HepG2 (cell line): ENCODE data around the gene ITPK1.

Experiments
- POLR2AphosphoS5 ChIP-seq: IDR thresholded peaks from 2 replicates; pipeline ENCODE4 v1.6.1; 2012; ENCODE audit warnings: low read depth, low read length
- ZBTB42 ChIP-seq: sonication (generic); formaldehyde crosslinking; IDR thresholded peaks from 2 replicates; pipeline ENCODE4 v1.5.0; 2020; ENCODE audit warnings: mild to moderate bottlenecking, missing genetic modification reagents
- TF ChIP-seq, protein P1 (sequence below): sonication (generic); formaldehyde crosslinking; IDR thresholded peaks from 2 replicates; pipeline ENCODE4 v1.4.0; 2020; ENCODE audit warnings: missing genetic modification reagents

DNA sequence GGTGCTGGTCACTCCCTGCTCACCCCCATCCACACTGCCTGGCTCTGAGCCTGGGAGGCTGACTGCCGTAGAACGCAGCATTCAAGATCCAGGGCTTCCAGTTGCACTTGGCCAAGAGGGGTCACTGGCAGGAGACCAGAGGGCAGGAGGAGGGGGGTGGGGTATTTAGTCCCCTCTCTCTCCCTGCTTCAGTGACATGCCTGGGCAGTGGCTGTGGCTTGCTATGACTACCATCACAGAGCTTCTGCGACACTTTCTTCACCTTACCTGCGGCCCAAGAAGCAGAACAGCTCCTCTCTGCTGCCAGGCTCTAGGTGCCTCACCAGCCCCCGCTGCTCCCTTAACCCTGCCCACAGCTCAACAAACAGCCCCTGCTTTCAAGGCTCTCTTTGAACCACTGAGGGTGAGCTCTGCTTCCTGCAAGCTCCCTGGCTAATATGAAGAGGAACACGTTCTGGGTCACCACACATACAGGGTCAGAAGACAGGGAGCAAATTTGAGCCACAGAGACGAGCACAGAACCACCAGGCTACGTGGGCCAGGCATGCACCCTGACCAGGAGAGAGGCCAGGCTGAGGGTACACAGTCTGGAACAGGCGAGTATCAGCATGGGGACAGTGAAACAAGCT lies 55.7 kb downstream of the ITPK1 start:
- TF ChIP-seq, protein P1, sequence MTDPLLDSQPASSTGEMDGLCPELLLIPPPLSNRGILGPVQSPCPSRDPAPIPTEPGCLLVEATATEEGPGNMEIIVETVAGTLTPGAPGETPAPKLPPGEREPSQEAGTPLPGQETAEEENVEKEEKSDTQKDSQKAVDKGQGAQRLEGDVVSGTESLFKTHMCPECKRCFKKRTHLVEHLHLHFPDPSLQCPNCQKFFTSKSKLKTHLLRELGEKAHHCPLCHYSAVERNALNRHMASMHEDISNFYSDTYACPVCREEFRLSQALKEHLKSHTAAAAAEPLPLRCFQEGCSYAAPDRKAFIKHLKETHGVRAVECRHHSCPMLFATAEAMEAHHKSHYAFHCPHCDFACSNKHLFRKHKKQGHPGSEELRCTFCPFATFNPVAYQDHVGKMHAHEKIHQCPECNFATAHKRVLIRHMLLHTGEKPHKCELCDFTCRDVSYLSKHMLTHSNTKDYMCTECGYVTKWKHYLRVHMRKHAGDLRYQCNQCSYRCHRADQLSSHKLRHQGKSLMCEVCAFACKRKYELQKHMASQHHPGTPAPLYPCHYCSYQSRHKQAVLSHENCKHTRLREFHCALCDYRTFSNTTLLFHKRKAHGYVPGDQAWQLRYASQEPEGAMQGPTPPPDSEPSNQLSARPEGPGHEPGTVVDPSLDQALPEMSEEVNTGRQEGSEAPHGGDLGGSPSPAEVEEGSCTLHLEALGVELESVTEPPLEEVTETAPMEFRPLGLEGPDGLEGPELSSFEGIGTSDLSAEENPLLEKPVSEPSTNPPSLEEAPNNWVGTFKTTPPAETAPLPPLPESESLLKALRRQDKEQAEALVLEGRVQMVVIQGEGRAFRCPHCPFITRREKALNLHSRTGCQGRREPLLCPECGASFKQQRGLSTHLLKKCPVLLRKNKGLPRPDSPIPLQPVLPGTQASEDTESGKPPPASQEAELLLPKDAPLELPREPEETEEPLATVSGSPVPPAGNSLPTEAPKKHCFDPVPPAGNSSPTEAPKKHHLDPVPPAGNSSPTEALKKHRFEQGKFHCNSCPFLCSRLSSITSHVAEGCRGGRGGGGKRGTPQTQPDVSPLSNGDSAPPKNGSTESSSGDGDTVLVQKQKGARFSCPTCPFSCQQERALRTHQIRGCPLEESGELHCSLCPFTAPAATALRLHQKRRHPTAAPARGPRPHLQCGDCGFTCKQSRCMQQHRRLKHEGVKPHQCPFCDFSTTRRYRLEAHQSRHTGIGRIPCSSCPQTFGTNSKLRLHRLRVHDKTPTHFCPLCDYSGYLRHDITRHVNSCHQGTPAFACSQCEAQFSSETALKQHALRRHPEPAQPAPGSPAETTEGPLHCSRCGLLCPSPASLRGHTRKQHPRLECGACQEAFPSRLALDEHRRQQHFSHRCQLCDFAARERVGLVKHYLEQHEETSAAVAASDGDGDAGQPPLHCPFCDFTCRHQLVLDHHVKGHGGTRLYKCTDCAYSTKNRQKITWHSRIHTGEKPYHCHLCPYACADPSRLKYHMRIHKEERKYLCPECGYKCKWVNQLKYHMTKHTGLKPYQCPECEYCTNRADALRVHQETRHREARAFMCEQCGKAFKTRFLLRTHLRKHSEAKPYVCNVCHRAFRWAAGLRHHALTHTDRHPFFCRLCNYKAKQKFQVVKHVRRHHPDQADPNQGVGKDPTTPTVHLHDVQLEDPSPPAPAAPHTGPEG (CRISPR knock-in tag) = no peak
- TF ChIP-seq POLR2AphosphoS5 (no peak), ZBTB42 (CRISPR knock-in tag) (no peak)
